ENCODE measurements around the gene ZC3H4. TPM values are rescaled to one million over a fixed set of nuclear protein-coding genes. Genes with fewer than 3 reads are reported as not detected.

The ZC3H4 gene
- total and polyA plus RNA-seq, 9 of the 15 experiments (the other 6 are each of a cell fraction or from before 2014, with no cell fraction given): 2.2 to 75.6 (median 18.3) TPM

DNA sequence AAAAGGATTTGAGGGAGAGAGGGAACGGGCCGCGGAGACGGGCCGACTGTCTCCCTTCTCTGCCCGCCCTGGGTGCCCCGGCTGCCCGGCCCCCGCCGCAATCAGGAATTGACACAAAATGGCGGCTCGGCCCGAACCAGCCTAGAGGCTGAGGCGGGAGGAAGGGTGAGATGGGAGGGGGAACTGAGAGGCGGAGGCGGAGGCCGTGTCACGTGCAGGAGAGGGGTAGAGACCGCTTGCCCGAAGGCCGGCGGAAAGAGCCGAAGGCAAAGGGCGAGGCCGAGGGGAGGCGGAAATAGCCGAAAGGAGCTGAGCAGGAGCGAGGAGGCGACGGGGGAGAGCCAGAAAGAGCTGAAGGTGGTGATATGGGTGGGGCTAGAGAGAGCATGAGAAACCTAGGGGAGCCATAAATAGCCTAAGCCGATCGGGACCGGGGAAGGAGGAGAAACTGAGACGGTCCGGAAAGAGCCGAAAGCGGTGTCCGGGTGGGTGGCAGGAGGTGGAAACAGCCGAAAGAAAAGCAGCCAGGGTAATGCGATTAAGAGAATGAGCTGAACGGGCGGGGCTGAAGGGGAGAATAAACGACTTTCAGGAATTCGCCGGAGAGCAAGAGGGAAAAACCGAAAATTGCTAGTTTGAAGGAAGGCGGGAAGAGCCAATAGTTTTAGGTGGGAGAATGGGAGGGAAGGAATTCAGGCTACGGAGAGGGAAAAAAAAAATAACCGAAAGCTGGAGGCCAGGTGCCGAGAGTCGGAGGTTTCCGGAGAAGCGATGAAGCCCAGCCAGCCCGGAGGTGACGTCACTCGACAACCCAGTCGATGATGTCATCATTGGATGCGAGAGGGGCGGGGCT, at the start of gene ZC3H4 (continued):
- no peak for TF ChIP-seq ASH1L (IDR thresholded peaks at IDR 0.05; ENCODE audit: borderline replicate concordance, low read depth, partially characterized antibody)
- TF ChIP-seq, protein P1, sequence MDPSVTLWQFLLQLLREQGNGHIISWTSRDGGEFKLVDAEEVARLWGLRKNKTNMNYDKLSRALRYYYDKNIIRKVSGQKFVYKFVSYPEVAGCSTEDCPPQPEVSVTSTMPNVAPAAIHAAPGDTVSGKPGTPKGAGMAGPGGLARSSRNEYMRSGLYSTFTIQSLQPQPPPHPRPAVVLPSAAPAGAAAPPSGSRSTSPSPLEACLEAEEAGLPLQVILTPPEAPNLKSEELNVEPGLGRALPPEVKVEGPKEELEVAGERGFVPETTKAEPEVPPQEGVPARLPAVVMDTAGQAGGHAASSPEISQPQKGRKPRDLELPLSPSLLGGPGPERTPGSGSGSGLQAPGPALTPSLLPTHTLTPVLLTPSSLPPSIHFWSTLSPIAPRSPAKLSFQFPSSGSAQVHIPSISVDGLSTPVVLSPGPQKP (CRISPR knock-in tag; IDR thresholded peaks at IDR 0.05): no peak
- TF ChIP-seq CBX5 (IDR thresholded peaks at IDR 0.05; ENCODE audit: borderline replicate concordance, low read depth): no peak
- TF ChIP-seq GATA2 (CRISPR knock-in tag; IDR thresholded peaks at IDR 0.05): no peak
- TF ChIP-seq ZNF785 (CRISPR knock-in tag; IDR thresholded peaks at IDR 0.05): no peak
- TF ChIP-seq, protein P2, sequence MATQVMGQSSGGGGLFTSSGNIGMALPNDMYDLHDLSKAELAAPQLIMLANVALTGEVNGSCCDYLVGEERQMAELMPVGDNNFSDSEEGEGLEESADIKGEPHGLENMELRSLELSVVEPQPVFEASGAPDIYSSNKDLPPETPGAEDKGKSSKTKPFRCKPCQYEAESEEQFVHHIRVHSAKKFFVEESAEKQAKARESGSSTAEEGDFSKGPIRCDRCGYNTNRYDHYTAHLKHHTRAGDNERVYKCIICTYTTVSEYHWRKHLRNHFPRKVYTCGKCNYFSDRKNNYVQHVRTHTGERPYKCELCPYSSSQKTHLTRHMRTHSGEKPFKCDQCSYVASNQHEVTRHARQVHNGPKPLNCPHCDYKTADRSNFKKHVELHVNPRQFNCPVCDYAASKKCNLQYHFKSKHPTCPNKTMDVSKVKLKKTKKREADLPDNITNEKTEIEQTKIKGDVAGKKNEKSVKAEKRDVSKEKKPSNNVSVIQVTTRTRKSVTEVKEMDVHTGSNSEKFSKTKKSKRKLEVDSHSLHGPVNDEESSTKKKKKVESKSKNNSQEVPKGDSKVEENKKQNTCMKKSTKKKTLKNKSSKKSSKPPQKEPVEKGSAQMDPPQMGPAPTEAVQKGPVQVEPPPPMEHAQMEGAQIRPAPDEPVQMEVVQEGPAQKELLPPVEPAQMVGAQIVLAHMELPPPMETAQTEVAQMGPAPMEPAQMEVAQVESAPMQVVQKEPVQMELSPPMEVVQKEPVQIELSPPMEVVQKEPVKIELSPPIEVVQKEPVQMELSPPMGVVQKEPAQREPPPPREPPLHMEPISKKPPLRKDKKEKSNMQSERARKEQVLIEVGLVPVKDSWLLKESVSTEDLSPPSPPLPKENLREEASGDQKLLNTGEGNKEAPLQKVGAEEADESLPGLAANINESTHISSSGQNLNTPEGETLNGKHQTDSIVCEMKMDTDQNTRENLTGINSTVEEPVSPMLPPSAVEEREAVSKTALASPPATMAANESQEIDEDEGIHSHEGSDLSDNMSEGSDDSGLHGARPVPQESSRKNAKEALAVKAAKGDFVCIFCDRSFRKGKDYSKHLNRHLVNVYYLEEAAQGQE (IDR thresholded peaks at IDR 0.05; ENCODE audit: borderline replicate concordance): peak; percentile 84
- TF ChIP-seq, protein P2 (CRISPR knock-in tag; IDR thresholded peaks at IDR 0.05; ENCODE audit: low read depth): no peak
- TF ChIP-seq MYC (IDR thresholded peaks at IDR 0.05; ENCODE audit: low read depth, low read length): no peak; the same call in none of the 2 replicates
- peak; percentile 56; the same call in 1 of the 2 replicates for TF ChIP-seq MYC (CRISPR knock-in tag; IDR thresholded peaks at IDR 0.05; ENCODE audit: borderline replicate concordance, low read depth)
- no peak for TF ChIP-seq ZNF668 (CRISPR knock-in tag; IDR thresholded peaks at IDR 0.05)
- TF ChIP-seq RBM15 (IDR thresholded peaks at IDR 0.05; ENCODE audit: insufficient read depth, low read length): no peak
- TF ChIP-seq, protein P3, sequence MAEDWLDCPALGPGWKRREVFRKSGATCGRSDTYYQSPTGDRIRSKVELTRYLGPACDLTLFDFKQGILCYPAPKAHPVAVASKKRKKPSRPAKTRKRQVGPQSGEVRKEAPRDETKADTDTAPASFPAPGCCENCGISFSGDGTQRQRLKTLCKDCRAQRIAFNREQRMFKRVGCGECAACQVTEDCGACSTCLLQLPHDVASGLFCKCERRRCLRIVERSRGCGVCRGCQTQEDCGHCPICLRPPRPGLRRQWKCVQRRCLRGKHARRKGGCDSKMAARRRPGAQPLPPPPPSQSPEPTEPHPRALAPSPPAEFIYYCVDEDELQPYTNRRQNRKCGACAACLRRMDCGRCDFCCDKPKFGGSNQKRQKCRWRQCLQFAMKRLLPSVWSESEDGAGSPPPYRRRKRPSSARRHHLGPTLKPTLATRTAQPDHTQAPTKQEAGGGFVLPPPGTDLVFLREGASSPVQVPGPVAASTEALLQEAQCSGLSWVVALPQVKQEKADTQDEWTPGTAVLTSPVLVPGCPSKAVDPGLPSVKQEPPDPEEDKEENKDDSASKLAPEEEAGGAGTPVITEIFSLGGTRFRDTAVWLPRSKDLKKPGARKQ (CRISPR knock-in tag; IDR thresholded peaks at IDR 0.05): no peak
- TF ChIP-seq CCNT2 (IDR thresholded peaks at IDR 0.05; ENCODE audit: borderline replicate concordance, extremely low read depth, insufficient read length, low read depth, low read length): peak; percentile 59
- peak; percentile 92 for TF ChIP-seq GABPB1 (CRISPR knock-in tag; IDR thresholded peaks at IDR 0.05)
- TF ChIP-seq ZNF778 (CRISPR knock-in tag; IDR thresholded peaks at IDR 0.05): no peak
- no peak for TF ChIP-seq ZNF830 (CRISPR knock-in tag; IDR thresholded peaks at IDR 0.05)
- no peak for TF ChIP-seq TRIM28 (IDR thresholded peaks at IDR 0.05)
- TF ChIP-seq CSDE1 (IDR thresholded peaks at IDR 0.05): peak in 1 of 2 experiments; percentile 65; a peak in 2 of 4 replicates
